ENCODE measurements around the gene NR4A1.

The NR4A1 gene

DNA sequence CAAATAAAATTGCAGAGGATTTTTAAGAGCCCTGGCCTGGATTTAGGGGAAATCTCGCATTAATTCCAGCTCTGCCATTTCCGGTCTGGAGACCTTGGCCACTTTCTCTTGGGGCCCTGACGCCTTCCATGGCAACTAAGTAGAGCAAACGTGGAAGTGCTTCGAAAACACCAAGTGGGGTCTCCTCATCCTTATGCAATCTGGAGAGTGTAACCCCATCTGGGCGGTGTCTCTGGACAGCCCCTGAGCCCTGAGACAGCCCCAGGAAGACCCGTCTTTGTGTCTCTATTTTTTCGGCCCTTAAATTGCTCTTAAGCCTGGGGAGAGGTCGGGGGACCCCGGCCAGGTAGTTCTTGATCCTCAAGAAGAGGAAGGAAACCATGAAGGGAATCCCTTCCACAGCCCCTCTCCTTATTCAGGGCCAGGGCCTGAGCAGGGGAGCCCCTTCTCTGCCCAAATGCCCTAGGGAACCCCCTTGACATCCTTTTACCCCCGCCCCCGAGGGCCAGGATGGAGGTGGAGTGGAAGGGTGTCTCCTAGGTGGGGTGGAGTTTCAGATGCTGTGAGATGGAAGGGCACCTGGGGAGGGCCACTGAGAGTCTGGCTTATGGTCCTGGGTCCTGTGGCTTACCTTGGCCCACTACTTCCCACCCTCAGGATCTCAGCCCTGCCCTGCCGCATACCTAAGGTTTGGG is 17.6 kb upstream of the NR4A1 start:
- Histone ChIP-seq H3K36me3 (ENCODE audit: control insufficient read depth in 1 of 2, insufficient read depth in 2 of 2, low read length in 2 of 2) (peaks cover 0 to 4% of the 10 kb centered on the region in 2 donors), H3K27me3 (ENCODE audit: low read depth, low read length) (no peaks in the 10 kb centered on the region), H3K4me3 (ENCODE audit: low read depth in 1 of 2, low read length in 2 of 2) (peak overlapping the region; percentile 26 to 39), H3K9me3 (ENCODE audit: control insufficient read depth in 1 of 2, low read length in 2 of 2) (no peaks in the 10 kb centered on the region), H3K4me1 (ENCODE audit: control insufficient read depth in 1 of 2, insufficient read depth in 2 of 2, low read length in 2 of 2) (peaks cover 9 to 20% of the 10 kb centered on the region in 2 donors), H3K27ac (ENCODE audit: low read length) (peak overlapping the region; percentile 95)

DNA sequence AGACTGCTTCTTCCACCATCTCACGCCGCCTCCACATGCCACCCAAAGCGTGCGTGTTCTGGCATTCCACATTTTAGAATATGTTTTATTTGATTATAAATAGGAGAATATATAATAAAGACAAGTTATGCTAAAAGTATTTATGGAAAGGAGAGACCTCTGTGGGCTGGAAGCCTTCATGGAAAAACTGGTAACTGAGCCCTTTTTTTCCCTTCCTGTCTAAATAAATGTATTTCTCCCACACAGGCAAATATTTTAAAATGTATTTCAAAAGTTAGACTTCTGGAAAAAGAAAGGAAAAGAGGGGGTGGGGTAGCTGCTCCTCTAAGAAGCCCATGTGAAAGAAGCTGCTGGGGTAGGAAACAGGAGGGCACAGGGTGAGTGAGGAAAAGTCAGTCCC is 16.1 kb upstream of the NR4A1 start:
- Histone ChIP-seq H3K4me1 (ENCODE audit: control insufficient read depth in 1 of 2, insufficient read depth in 2 of 2, low read length in 2 of 2) (peaks cover 9 to 16% of the 10 kb centered on the region in 2 donors), H3K27ac (ENCODE audit: low read length) (peak overlapping the region; percentile 5), H3K36me3 (ENCODE audit: control insufficient read depth in 1 of 2, insufficient read depth in 2 of 2, low read length in 2 of 2) (peaks cover 0 to 4% of the 10 kb centered on the region in 2 donors), H3K27me3 (ENCODE audit: low read depth, low read length) (no peaks in the 10 kb centered on the region), H3K4me3 (ENCODE audit: low read depth in 1 of 2, low read length in 2 of 2) (no peak overlapping the region), H3K9me3 (ENCODE audit: control insufficient read depth in 1 of 2, low read length in 2 of 2) (no peaks in the 10 kb centered on the region)

DNA sequence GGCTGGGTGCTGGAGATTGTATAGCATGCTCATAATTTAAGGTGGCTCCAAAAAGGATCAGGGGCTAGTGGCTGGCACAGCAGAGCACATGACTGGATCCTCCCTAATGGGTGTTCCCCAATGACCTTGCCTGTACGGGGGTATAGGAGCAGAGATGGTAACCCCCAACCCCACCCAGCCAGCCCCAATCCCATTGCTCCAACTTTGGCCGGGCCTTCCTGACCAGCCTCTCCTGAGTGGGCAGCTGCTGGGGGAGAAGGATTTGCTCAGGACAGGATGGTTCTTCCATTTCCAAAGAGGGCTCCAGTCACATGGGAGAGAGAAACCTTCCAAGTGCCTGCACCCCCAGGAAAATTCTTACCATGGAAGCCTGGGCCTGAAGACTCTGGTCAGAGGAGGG is 15.3 kb upstream of the NR4A1 start:
- Histone ChIP-seq H3K27me3 (ENCODE audit: low read depth, low read length) (no peaks in the 10 kb centered on the region), H3K27ac (ENCODE audit: low read length) (peak overlapping the region; percentile 75), H3K36me3 (ENCODE audit: control insufficient read depth in 1 of 2, insufficient read depth in 2 of 2, low read length in 2 of 2) (peaks cover 0 to 4% of the 10 kb centered on the region in 2 donors), H3K4me3 (ENCODE audit: low read depth in 1 of 2, low read length in 2 of 2) (peak overlapping the region in 1 of 2 donors; percentile 33), H3K4me1 (ENCODE audit: control insufficient read depth in 1 of 2, insufficient read depth in 2 of 2, low read length in 2 of 2) (peaks cover 9 to 16% of the 10 kb centered on the region in 2 donors), H3K9me3 (ENCODE audit: control insufficient read depth in 1 of 2, low read length in 2 of 2) (no peaks in the 10 kb centered on the region)

DNA sequence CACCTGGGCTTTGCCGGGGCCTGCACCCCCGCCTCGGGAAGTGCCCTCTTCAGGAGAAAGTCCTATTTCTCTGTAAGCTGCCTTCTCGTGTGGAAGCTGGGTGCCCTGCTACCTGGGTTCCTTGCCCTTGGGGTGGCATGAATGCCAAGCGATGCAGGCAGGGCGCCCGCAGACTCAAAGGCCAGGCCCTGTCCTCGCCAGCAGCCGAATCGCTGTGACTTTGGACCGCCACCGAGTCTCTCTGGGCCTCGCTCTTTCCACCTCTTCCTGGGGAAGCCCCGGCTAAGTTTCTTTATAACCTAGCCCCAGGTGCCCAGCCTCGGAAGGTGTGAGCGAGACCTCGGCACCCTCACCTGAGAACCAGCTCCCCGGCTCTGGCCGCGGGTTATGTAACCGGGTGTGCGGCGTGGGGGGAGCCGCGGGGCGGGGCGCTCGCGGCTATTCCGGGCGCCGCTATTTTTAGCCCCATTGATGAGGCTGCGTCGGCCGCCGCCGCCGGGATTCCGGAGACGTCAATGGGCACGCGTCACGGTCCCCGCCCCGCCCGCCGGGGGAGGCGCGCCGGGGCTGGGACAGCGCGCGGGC is 14.6 kb upstream of the NR4A1 start:
- Histone ChIP-seq H3K27me3 (ENCODE audit: low read depth, low read length) (no peaks in the 10 kb centered on the region), H3K36me3 (ENCODE audit: control insufficient read depth in 1 of 2, insufficient read depth in 2 of 2, low read length in 2 of 2) (peaks cover 0 to 4% of the 10 kb centered on the region in 2 donors), H3K27ac (ENCODE audit: low read length) (peak overlapping the region; percentile 75), H3K4me3 (ENCODE audit: low read depth in 1 of 2, low read length in 2 of 2) (peak overlapping the region; percentile 20 to 33), H3K4me1 (ENCODE audit: control insufficient read depth in 1 of 2, insufficient read depth in 2 of 2, low read length in 2 of 2) (peaks cover 9 to 18% of the 10 kb centered on the region in 2 donors), H3K9me3 (ENCODE audit: control insufficient read depth in 1 of 2, low read length in 2 of 2) (no peaks in the 10 kb centered on the region)

DNA sequence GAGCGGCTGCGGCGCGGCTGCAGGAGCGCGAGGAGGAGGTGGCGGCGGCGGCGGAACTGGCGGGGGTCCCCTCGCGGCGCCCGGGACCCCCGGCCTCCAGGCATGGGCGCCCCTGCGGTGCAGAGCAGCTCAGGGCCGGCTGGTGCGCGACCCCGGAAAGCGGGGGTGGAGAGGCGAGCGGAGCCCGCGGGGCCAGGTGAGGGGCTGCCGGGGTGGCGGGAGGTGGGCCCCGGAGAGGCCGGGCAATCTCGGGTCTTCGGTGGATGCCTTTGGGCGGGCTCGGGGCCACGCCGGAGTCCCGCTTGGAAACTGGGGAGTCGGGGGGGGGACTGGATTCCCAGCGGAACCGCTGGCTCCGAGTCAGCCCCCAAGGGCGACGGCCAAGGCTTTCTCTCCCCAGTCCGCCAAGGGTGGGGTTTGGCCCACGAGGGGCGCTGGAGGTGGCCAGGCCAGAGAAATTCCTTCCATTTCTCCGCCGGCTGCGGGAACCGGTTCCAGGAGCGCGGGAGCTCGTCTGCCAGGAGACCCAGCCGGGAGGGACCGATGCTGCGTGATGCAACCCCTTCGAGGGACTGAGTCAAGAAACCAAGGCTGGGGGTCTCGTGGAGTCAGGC is 13.9 kb upstream of the NR4A1 start:
- Histone ChIP-seq H3K9me3 (ENCODE audit: control insufficient read depth in 1 of 2, low read length in 2 of 2) (no peaks in the 10 kb centered on the region), H3K36me3 (ENCODE audit: control insufficient read depth in 1 of 2, insufficient read depth in 2 of 2, low read length in 2 of 2) (peaks cover 0 to 3% of the 10 kb centered on the region in 2 donors), H3K4me3 (ENCODE audit: low read depth in 1 of 2, low read length in 2 of 2) (peak overlapping the region; percentile 49 to 52), H3K4me1 (ENCODE audit: control insufficient read depth in 1 of 2, insufficient read depth in 2 of 2, low read length in 2 of 2) (peaks cover 6 to 20% of the 10 kb centered on the region in 2 donors), H3K27me3 (ENCODE audit: low read depth, low read length) (no peaks in the 10 kb centered on the region), H3K27ac (ENCODE audit: low read length) (no peak overlapping the region)

DNA sequence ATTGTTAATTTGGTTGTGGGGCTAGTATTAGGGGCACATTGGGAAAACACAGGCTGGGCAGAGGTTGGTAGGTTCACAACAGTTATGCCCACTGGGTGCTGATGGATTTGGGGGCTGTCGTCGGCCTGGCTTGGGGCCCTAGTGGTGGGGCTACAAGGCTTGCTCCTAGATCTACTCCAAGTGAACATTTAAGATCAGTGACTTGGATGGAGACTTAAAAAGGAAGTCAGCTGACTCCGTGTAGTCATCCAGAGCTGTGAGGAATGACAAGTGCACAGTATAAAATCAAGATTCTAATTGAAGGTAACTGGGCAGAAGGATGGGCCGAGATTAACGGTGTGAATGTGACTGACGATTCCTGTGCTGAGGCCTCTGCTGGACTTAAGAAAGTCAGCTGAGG is 12.8 kb upstream of the NR4A1 start:
- Histone ChIP-seq H3K27ac (ENCODE audit: low read length) (no peak overlapping the region), H3K36me3 (ENCODE audit: control insufficient read depth in 1 of 2, insufficient read depth in 2 of 2, low read length in 2 of 2) (no peaks in the 10 kb centered on the region), H3K9me3 (ENCODE audit: control insufficient read depth in 1 of 2, low read length in 2 of 2) (no peaks in the 10 kb centered on the region), H3K4me1 (ENCODE audit: control insufficient read depth in 1 of 2, insufficient read depth in 2 of 2, low read length in 2 of 2) (peaks cover 3 to 22% of the 10 kb centered on the region in 2 donors), H3K4me3 (ENCODE audit: low read depth in 1 of 2, low read length in 2 of 2) (peak overlapping the region in 1 of 2 donors; percentile 31), H3K27me3 (ENCODE audit: low read depth, low read length) (no peaks in the 10 kb centered on the region)

DNA sequence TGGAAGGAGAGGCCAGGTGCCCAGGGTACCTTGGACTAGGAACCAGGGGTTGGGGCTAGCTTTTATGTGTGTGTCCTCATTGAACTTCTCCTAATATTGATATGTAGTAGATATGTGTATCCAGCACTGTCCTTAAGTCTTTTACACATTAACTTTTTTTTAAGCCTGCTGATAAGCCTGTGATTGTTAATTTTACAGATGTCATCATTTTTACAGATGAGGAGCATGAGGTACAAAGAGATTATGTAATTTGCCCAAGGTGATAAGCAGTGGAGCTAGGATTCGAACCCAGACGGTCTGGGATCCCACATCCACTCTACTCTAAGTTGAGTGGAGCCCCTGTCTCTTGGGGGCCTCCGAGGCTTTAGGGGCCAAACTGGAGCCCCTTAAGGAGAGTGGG is 10.2 kb upstream of the NR4A1 start:
- Histone ChIP-seq H3K4me3 (ENCODE audit: low read depth in 1 of 2, low read length in 2 of 2) (no peak overlapping the region), H3K27ac (ENCODE audit: low read length) (no peak overlapping the region), H3K27me3 (ENCODE audit: low read depth, low read length) (no peaks in the 10 kb centered on the region), H3K4me1 (ENCODE audit: control insufficient read depth in 1 of 2, insufficient read depth in 2 of 2, low read length in 2 of 2) (peaks cover 8 to 33% of the 10 kb centered on the region in 2 donors), H3K9me3 (ENCODE audit: control insufficient read depth in 1 of 2, low read length in 2 of 2) (no peaks in the 10 kb centered on the region), H3K36me3 (ENCODE audit: control insufficient read depth in 1 of 2, insufficient read depth in 2 of 2, low read length in 2 of 2) (peaks cover 0 to 7% of the 10 kb centered on the region in 2 donors)

DNA sequence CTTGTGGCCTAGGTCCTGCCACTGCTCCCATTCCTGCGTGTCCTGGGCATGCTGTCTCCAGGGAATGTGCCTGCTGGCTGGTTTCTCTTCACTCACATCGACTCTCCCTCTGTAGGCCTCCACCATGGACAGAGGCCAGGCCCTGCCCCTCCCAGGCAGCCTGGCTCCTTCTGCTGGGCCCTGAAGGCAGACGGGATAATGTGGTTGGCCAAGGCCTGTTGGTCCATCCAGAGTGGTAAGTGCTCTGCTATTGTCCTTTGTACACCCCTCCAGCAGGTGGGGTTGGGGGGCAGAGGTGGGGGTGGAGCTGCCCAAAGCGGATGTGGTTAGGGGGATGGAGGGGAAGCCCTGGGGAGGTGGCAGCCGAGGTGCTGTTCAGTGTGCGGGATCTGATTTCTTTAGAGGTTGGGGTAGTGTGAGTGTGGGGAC is 9.5 kb upstream of the NR4A1 start:
- H3K36me3 ChIP-seq (ENCODE audit: control insufficient read depth in 1 of 2, insufficient read depth in 2 of 2, low read length in 2 of 2): peaks cover 0 to 7% of the 10 kb centered on the region in 2 donors
- no peaks in the 10 kb centered on the region for H3K9me3 ChIP-seq (ENCODE audit: control insufficient read depth in 1 of 2, low read length in 2 of 2)
- H3K4me1 ChIP-seq (ENCODE audit: control insufficient read depth in 1 of 2, insufficient read depth in 2 of 2, low read length in 2 of 2): peaks cover 13 to 30% of the 10 kb centered on the region in 2 donors
- H3K4me3 ChIP-seq (ENCODE audit: low read depth in 1 of 2, low read length in 2 of 2): no peak overlapping the region
- no peak overlapping the region for H3K27ac ChIP-seq (ENCODE audit: low read length)
- H3K27me3 ChIP-seq (ENCODE audit: low read depth, low read length): no peaks in the 10 kb centered on the region

DNA sequence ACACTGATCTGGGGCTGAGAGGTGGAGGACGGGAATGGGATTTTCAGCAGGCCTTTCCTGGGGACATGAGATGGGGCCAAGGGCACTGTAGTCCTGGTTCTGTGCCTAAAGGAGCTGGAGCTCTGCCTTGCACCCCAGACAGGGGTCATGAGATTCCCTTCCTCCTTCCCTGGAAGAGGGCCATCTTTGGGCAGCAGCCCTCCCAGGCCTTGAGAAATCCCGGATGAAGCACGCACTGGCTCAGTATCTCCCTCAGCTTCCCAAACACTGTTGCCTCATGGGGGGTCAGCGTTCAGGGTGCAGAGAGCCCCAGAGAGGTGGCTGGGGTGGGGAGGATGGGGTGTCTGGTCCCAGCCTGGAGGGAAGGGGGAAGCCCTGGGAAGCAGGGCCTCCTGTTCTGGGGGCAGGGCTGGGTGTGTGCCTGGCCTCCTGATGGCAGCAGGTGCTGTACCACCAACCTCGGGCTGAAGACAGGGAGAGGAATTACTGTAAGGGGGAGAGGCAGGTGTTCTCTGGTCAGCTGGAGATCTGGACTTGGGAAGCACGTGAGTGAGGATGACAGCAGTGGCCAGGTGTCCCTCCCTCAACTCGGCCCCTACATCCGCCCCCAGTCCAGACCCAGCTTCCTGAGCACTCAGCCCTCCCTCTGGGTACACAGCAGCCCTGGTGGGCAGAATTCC is 8.4 kb upstream of the NR4A1 start:
- peaks cover 13 to 30% of the 10 kb centered on the region in 2 donors for H3K4me1 ChIP-seq (ENCODE audit: control insufficient read depth in 1 of 2, insufficient read depth in 2 of 2, low read length in 2 of 2)
- no peak overlapping the region for H3K27ac ChIP-seq (ENCODE audit: low read length)
- no peaks in the 10 kb centered on the region for H3K9me3 ChIP-seq (ENCODE audit: control insufficient read depth in 1 of 2, low read length in 2 of 2)
- H3K4me3 ChIP-seq (ENCODE audit: low read depth in 1 of 2, low read length in 2 of 2): no peak overlapping the region
- peaks cover 0 to 7% of the 10 kb centered on the region in 2 donors for H3K36me3 ChIP-seq (ENCODE audit: control insufficient read depth in 1 of 2, insufficient read depth in 2 of 2, low read length in 2 of 2)
- no peaks in the 10 kb centered on the region for H3K27me3 ChIP-seq (ENCODE audit: low read depth, low read length)

DNA sequence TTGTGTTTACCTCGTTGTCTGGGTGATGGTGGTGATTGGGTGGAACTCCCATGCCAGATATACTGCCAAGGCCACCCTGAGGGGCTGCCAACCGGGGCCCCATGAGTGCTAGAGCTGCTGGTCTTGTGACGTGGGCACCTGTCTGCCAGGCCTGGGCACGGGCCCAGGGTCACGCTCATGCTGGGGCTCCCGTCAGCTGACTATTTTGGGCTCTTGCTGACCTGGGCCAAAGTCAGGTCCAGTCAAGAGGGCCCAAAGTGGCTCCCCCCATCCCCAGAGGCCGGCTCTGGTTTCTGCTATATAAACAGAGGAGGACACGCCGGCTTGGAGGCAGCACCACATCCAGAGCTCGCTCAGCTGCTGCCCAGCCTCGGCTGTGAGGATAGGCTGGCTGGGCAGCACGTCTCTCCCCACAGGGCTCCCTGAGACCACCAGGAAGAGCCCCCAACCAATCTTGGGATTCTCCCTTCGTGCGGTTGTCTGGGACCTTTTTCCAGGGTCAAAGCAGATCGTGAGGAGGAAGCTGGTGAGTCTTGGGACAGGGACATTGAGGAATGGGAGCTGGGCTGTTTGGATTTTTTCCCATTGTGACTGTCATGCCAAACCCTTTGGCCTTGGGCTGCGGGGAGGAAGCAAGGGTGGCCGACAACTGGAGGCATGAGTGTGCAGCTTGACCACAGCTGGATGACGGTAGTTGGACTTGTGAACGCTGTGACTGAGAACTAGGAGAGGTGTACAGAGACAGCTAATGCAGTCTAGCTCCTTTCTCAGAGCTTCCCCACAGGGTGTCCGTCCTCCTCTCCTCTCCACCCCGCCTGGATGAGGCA is 7.6 kb upstream of the NR4A1 start:
- peaks cover 0 to 7% of the 10 kb centered on the region in 2 donors for H3K36me3 ChIP-seq (ENCODE audit: control insufficient read depth in 1 of 2, insufficient read depth in 2 of 2, low read length in 2 of 2)
- peaks cover 13 to 30% of the 10 kb centered on the region in 2 donors for H3K4me1 ChIP-seq (ENCODE audit: control insufficient read depth in 1 of 2, insufficient read depth in 2 of 2, low read length in 2 of 2)

More for the DNA sequence above, 7.6 kb upstream of the NR4A1 start:
- Histone ChIP-seq H3K9me3 (ENCODE audit: control insufficient read depth in 1 of 2, low read length in 2 of 2) (no peaks in the 10 kb centered on the region), H3K27ac (ENCODE audit: low read length) (peak overlapping the region; percentile 77), H3K4me3 (ENCODE audit: low read depth in 1 of 2, low read length in 2 of 2) (peak overlapping the region in 1 of 2 donors; percentile 25), H3K27me3 (ENCODE audit: low read depth, low read length) (no peaks in the 10 kb centered on the region)
